ENCODE results near the gene MAGI3.
"Not testable (repeated sequence)": the region's sequence is repeated elsewhere in the genome, so short reads cannot be mapped to it uniquely, and the experiment has no call there.

Gene MAGI3

DNA sequence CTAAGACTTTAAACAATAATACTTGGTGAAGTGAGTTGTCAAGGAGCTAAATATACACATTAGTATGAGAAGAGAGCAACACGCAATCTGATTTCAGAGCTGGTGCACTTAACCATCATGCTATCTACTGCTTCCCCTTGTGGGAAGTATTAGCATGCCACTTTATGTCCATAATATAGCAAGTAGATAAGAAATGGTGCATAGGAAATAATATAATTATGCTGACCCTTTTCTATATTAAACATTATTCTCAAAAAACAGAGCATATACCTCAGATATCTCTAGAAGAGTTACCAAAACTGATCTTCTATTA, 63.4 kb downstream of the MAGI3 start:
- no peak overlapping the region for H3K9ac ChIP-seq (ENCODE audit: low read depth, low read length)
- H3K4me3 ChIP-seq (ENCODE audit: low read depth, low read length) = no peak overlapping the region
- H3K27me3 ChIP-seq (ENCODE audit: control insufficient read depth, insufficient read depth, low read length) = no peaks in the 10 kb centered on the region
- H3K9me3 ChIP-seq (ENCODE audit: control insufficient read depth, insufficient read depth, low read length) = no peaks in the 10 kb centered on the region
- H3K4me1 ChIP-seq (ENCODE audit: control insufficient read depth, insufficient read depth, low read length) = peaks cover 5% of the 10 kb centered on the region
- H3K36me3 ChIP-seq (ENCODE audit: control insufficient read depth, insufficient read depth, low read length) = no peaks in the 10 kb centered on the region

DNA sequence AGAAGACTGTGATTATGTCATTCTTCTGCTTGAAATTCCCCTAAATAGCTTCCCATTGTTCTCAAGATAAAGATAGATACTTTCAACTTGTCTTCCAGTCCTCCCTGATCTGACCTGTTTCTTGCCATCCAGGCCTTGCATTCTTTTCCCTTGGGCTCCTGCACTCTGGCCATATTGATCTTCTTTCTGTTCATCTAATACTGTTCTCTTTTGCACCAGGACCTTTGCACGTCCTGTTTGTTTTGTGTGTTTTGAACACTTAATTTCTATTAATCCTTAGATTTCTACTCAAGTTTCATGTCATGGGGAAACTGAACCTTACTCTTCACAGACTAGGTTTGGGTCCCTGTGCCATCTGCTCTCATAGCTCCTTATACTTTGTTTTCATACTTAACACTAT, 65.1 kb downstream of the MAGI3 start:
- H3K9me3 ChIP-seq (ENCODE audit: control insufficient read depth, insufficient read depth, low read length) = no peaks in the 10 kb centered on the region
- no peak overlapping the region for H3K9ac ChIP-seq (ENCODE audit: low read depth, low read length)
- no peak overlapping the region for H3K4me3 ChIP-seq (ENCODE audit: low read depth, low read length)
- H3K4me1 ChIP-seq (ENCODE audit: control insufficient read depth, insufficient read depth, low read length) = peaks cover 5% of the 10 kb centered on the region
- no peaks in the 10 kb centered on the region for H3K36me3 ChIP-seq (ENCODE audit: control insufficient read depth, insufficient read depth, low read length)
- H3K27me3 ChIP-seq (ENCODE audit: control insufficient read depth, insufficient read depth, low read length) = no peaks in the 10 kb centered on the region

DNA sequence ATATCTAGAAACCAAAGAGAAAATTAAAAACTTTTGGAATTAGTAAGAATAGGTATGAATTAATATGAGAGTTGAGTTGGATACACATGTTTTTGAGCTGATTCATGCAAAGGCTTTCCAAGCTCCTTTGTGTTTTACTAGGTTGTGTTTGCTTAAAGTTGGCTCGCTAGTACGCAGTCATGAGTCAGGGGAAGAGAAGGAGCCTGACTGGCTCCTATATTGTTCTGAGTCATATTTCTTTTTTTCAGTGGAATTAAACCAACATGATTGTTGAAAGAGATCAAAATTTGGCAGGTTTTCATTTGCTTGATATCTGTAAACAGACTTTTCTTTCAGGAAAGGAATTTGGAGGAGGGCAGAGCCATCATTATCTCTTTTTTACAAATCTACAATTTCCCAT, 66.7 kb downstream of the MAGI3 start:
- H3K9ac ChIP-seq (ENCODE audit: low read depth, low read length) = no peak overlapping the region
- peaks cover 5% of the 10 kb centered on the region for H3K4me1 ChIP-seq (ENCODE audit: control insufficient read depth, insufficient read depth, low read length)
- H3K9me3 ChIP-seq (ENCODE audit: control insufficient read depth, insufficient read depth, low read length) = no peaks in the 10 kb centered on the region
- no peak overlapping the region for H3K4me3 ChIP-seq (ENCODE audit: low read depth, low read length)
- no peaks in the 10 kb centered on the region for H3K27me3 ChIP-seq (ENCODE audit: control insufficient read depth, insufficient read depth, low read length)
- no peaks in the 10 kb centered on the region for H3K36me3 ChIP-seq (ENCODE audit: control insufficient read depth, insufficient read depth, low read length)

- H3K36me3 ChIP-seq (ENCODE audit: control insufficient read depth, insufficient read depth, low read length) = no peaks in the 10 kb centered on the region
- no peak overlapping the region for H3K4me3 ChIP-seq (ENCODE audit: low read depth, low read length)
- no peak overlapping the region for H3K9ac ChIP-seq (ENCODE audit: low read depth, low read length)
- no peaks in the 10 kb centered on the region for H3K27me3 ChIP-seq (ENCODE audit: control insufficient read depth, insufficient read depth, low read length)
- no peaks in the 10 kb centered on the region for H3K9me3 ChIP-seq (ENCODE audit: control insufficient read depth, insufficient read depth, low read length)
- no peaks in the 10 kb centered on the region for H3K4me1 ChIP-seq (ENCODE audit: control insufficient read depth, insufficient read depth, low read length)
These were observed 69.0 kb downstream of the MAGI3 start for GRCh38 chr1:113459279-113459678.

- Histone ChIP-seq H3K27me3 (ENCODE audit: control insufficient read depth, insufficient read depth, low read length) (no peaks in the 10 kb centered on the region), H3K4me1 (ENCODE audit: control insufficient read depth, insufficient read depth, low read length) (no peaks in the 10 kb centered on the region), H3K36me3 (ENCODE audit: control insufficient read depth, insufficient read depth, low read length) (no peaks in the 10 kb centered on the region), H3K9me3 (ENCODE audit: control insufficient read depth, insufficient read depth, low read length) (no peaks in the 10 kb centered on the region), H3K4me3 (ENCODE audit: low read depth, low read length) (no peak overlapping the region), H3K9ac (ENCODE audit: low read depth, low read length) (no peak overlapping the region)
These were observed 77.7 kb downstream of the MAGI3 start for GRCh38 chr1:113467991-113468390.

DNA sequence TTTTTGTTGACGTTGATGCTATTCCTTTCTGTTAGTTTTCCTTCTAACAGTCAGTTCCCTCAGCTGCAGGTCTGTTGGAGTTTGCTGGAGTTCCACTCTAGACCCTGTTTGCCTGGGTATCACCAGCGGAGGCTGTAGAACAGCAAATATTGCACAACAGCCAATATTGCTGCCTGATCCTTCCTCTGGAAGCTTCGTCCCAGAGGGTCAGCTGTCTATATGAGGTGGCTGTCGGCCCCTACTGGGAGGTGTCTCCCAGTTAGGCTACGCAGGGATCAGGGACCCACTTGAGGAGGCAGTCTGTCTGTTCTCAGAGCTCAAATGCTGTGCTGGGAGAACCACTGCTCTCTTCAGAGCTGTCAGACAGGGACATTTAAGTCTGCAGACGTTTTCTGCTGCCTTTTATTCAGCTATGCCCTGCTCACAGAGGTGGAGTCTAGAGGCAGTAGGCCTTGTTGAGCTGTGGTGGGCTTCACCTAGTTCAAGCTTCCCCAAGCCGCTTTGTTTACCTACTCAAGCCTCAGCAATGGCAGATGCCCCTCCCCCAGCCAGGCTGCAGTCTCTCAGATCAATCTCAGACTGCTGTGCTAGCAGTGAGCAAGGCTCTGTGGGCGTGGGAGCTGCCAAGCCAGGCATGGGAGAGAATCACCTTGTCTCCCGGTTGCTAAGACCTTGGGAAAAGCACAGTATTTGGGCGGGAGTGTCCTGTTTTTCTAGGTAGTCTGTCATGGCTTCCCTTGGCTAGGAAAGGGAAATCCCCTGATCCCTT, 88.3 kb downstream of the MAGI3 start:
- not testable (repeated sequence) for H3K4me1 ChIP-seq (ENCODE audit: control insufficient read depth, insufficient read depth, low read length); H3K9me3 ChIP-seq (ENCODE audit: control insufficient read depth, insufficient read depth, low read length); H3K9ac ChIP-seq (ENCODE audit: low read depth, low read length); H3K27me3 ChIP-seq (ENCODE audit: control insufficient read depth, insufficient read depth, low read length); H3K4me3 ChIP-seq (ENCODE audit: low read depth, low read length); H3K36me3 ChIP-seq (ENCODE audit: control insufficient read depth, insufficient read depth, low read length)

GRCh38 chr1:113479713-113480676, 89.7 kb downstream of the MAGI3 start:
- Histone ChIP-seq H3K4me3 (ENCODE audit: low read depth, low read length) (no peak overlapping the region), H3K36me3 (ENCODE audit: control insufficient read depth, insufficient read depth, low read length) (no peaks in the 10 kb centered on the region), H3K9me3 (ENCODE audit: control insufficient read depth, insufficient read depth, low read length) (no peaks in the 10 kb centered on the region), H3K27me3 (ENCODE audit: control insufficient read depth, insufficient read depth, low read length) (no peaks in the 10 kb centered on the region), H3K4me1 (ENCODE audit: control insufficient read depth, insufficient read depth, low read length) (no peaks in the 10 kb centered on the region), H3K9ac (ENCODE audit: low read depth, low read length) (no peak overlapping the region)

- not testable (repeated sequence) for H3K9me3 ChIP-seq (ENCODE audit: control insufficient read depth, insufficient read depth, low read length); H3K4me1 ChIP-seq (ENCODE audit: control insufficient read depth, insufficient read depth, low read length); H3K27me3 ChIP-seq (ENCODE audit: control insufficient read depth, insufficient read depth, low read length); H3K36me3 ChIP-seq (ENCODE audit: control insufficient read depth, insufficient read depth, low read length); H3K4me3 ChIP-seq (ENCODE audit: low read depth, low read length); H3K9ac ChIP-seq (ENCODE audit: low read depth, low read length)
These were observed 94.8 kb downstream of the MAGI3 start for GRCh38 chr1:113485131-113485530.

- H3K27me3 ChIP-seq (ENCODE audit: control insufficient read depth, insufficient read depth, low read length) = no peaks in the 10 kb centered on the region
- no peaks in the 10 kb centered on the region for H3K9me3 ChIP-seq (ENCODE audit: control insufficient read depth, insufficient read depth, low read length)
- H3K4me1 ChIP-seq (ENCODE audit: control insufficient read depth, insufficient read depth, low read length) = no peaks in the 10 kb centered on the region
- H3K9ac ChIP-seq (ENCODE audit: low read depth, low read length) = no peak overlapping the region
- no peaks in the 10 kb centered on the region for H3K36me3 ChIP-seq (ENCODE audit: control insufficient read depth, insufficient read depth, low read length)
- H3K4me3 ChIP-seq (ENCODE audit: low read depth, low read length) = no peak overlapping the region
These were observed 98.4 kb downstream of the MAGI3 start for GRCh38 chr1:113488576-113489177.

DNA sequence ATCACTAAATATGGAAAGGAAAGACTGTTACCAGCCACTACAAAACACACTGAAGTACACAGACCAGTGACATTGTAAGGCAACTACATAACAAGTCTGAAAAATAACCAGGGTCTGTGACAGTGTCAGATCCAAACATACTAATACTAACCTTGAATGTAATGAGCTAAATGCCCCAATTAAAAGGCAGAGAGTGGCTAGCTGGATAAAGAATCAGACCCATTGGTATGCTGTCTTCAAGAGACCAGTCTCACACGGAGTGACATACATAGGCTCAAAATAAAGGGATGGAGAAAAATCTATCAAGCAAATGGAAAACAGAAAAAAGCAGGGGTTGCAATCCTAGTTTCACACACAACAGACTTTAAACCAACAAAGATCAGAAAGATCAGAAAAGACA, 100.1 kb downstream of the MAGI3 start:
- Histone ChIP-seq H3K4me3 (ENCODE audit: low read depth, low read length) (no peak overlapping the region), H3K4me1 (ENCODE audit: control insufficient read depth, insufficient read depth, low read length) (no peaks in the 10 kb centered on the region), H3K9me3 (ENCODE audit: control insufficient read depth, insufficient read depth, low read length) (no peaks in the 10 kb centered on the region), H3K36me3 (ENCODE audit: control insufficient read depth, insufficient read depth, low read length) (no peaks in the 10 kb centered on the region), H3K27me3 (ENCODE audit: control insufficient read depth, insufficient read depth, low read length) (no peaks in the 10 kb centered on the region), H3K9ac (ENCODE audit: low read depth, low read length) (no peak overlapping the region)

DNA sequence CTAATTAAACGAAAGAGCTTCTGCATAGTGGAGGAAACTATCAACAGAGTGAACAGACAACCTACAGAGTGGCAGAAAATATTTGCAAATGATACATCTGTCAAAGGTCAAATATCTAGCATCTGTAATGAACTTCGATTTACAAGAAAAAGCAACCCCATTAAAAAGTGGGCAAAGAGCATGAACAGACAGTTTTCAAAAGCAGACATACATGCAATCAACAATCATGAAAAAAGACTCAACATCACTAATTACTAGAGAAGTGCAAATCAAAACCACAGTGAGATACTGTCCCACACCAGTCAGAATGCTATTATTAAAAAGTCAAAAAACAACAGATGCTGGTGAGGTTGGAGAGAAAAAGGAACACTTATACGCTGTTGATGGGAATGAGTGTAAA, 103.2 kb downstream of the MAGI3 start:
- Histone ChIP-seq H3K4me1 (ENCODE audit: control insufficient read depth, insufficient read depth, low read length) (no peaks in the 10 kb centered on the region), H3K4me3 (ENCODE audit: low read depth, low read length) (no peak overlapping the region), H3K9ac (ENCODE audit: low read depth, low read length) (no peak overlapping the region), H3K9me3 (ENCODE audit: control insufficient read depth, insufficient read depth, low read length) (no peaks in the 10 kb centered on the region), H3K27me3 (ENCODE audit: control insufficient read depth, insufficient read depth, low read length) (no peaks in the 10 kb centered on the region), H3K36me3 (ENCODE audit: control insufficient read depth, insufficient read depth, low read length) (no peaks in the 10 kb centered on the region)

- H3K27me3 ChIP-seq (ENCODE audit: control insufficient read depth, insufficient read depth, low read length) = no peaks in the 10 kb centered on the region
- H3K9me3 ChIP-seq (ENCODE audit: control insufficient read depth, insufficient read depth, low read length) = no peaks in the 10 kb centered on the region
- H3K36me3 ChIP-seq (ENCODE audit: control insufficient read depth, insufficient read depth, low read length) = no peaks in the 10 kb centered on the region
- no peak overlapping the region for H3K9ac ChIP-seq (ENCODE audit: low read depth, low read length)
- peaks cover 3% of the 10 kb centered on the region for H3K4me1 ChIP-seq (ENCODE audit: control insufficient read depth, insufficient read depth, low read length)
- H3K4me3 ChIP-seq (ENCODE audit: low read depth, low read length) = no peak overlapping the region
These were observed 115.0 kb downstream of the MAGI3 start for GRCh38 chr1:113505357-113505756.

Measured in iPS-15b (cell line).